DOHH2 (cell line): Measurements from ENCODE around the gene GRID2.

Experiments
- CTCF ChIP-seq: fragments of 200-600 bp; sonication (generic); IDR thresholded peaks from one replicate; pipeline ENCODE4 v1.5.1; 2014; ENCODE audit warnings: antibody characterized with exemption, mild to moderate bottlenecking, low read depth, low read length; ENCODE audit not compliant: poor library complexity, severe bottlenecking
- EZH2phosphoT487 ChIP-seq: fragments of 200-600 bp; sonication (generic); IDR thresholded peaks from 2 replicates; pipeline ENCODE4 v1.6.1; 2017; ENCODE audit warnings: borderline replicate concordance, mild to moderate bottlenecking, antibody characterized with exemption, low read length, moderate library complexity, mixed read lengths

DNA sequence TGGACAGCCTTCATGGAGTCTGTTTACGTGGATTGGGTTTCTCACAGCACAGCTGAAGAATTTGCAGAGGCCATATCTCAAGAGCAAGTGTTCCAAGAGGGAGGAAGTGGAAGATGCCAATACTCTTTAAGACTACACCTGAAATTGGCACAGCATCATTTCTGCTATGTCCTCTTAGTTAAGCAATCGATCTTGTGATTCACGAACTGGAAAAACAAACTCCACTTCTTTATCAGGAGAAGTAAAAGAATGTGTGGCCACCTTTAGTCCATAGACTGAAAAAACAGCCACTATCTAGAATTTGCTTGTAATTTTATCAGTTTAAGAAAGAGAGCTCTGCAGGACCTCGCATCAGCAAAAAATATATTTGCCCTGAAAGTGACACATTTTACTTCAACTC lies 1051.6 kb downstream of the GRID2 start:
- TF ChIP-seq CTCF, result no peak
- no peak for TF ChIP-seq EZH2phosphoT487
